Measurements from ENCODE around the gene TRPV4. TPM values are rescaled to one million over a fixed set of nuclear protein-coding genes. Genes with fewer than 3 reads are reported as not detected.

TRPV4 gene
- total RNA-seq (1 to 10 TPM; 1.3 to 3.0 TPM), polyA plus RNA-seq (ENCODE audit: insufficient read depth, low read depth, low replicate concordance) (2.2 TPM)
- long read RNA-seq, donor 1, result 0 reads
- long read RNA-seq, donor 2, result 0 reads

- Histone ChIP-seq H3K4me1 (no peaks in the 10 kb centered on the region), H3K9me3 (no peaks in the 10 kb centered on the region), H3K27ac (no peak within 1 kb of the TSS), H3K36me3 (ENCODE audit: low read depth, missing control alignments) (no peaks in the 10 kb centered on the region), H3K4me3 (peak within 1 kb of the TSS; percentile 46 to 51), H3K27me3 (no peaks in the 10 kb centered on the region)
- no peak for DNase-seq
- no peak for TF ChIP-seq POLR2A (IDR thresholded peaks at IDR 0.05)
- TF ChIP-seq CTCF (IDR thresholded peaks at IDR 0.05), result no peak
- WGBS, 2 donors, result 29 to 41% methylated on average over 20 to 22 of the region's 67 CpGs
- intact Hi-C loops (cut with DNase I; ENCODE audit: low total_unique reads), result no loop called here
Observed at GRCh38 chr12:109833307-109834189, at the start of gene TRPV4. Gene TRPV4 (minus strand): TSS chr12:109833398. CDS start chr12:109814796, 18,602 bp downstream.

- intact Hi-C loops (cut with DNase I; ENCODE audit: low total_unique reads), result no loop called here
- H3K27me3 ChIP-seq, result no peaks in the 10 kb centered on the region
- no peak for DNase-seq
- TF ChIP-seq CTCF (IDR thresholded peaks at IDR 0.05) (no peak), POLR2A (IDR thresholded peaks at IDR 0.05) (no peak)
- H3K4me3 ChIP-seq, result no peak overlapping the region
- no peaks in the 10 kb centered on the region for H3K36me3 ChIP-seq (ENCODE audit: low read depth, missing control alignments)
- H3K4me1 ChIP-seq, result peaks cover 4% of the 10 kb centered on the region
- H3K27ac ChIP-seq, result no peak overlapping the region
- H3K9me3 ChIP-seq, result no peaks in the 10 kb centered on the region
- WGBS, 2 donors, result 72 to 97% methylated on average over 2 of the region's 2 CpGs
Observed at GRCh38 chr12:109881752-109882151, 48.6 kb upstream of the TRPV4 start.

DNA sequence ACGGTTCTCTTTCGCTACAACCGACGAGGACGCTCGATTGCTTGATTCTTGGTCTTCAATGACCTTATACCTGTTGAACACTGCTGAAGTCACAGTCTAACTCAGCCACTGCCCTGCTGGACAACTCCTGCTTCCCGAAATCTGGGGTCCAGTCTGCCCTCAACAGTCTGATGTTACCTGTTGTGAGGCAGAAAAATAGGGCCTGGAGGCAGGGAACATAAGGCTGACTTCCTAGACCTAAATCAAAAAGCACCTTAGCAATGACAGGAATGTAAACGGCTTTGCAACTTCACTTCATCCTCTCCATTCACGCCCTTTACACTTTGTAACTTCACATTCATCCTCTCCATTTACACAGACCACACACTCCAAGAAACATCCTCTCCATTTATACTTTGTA lies 47.7 kb upstream of the TRPV4 start:
- Histone ChIP-seq H3K36me3 (ENCODE audit: low read depth, missing control alignments) (no peaks in the 10 kb centered on the region), H3K9me3 (no peaks in the 10 kb centered on the region), H3K27ac (no peak overlapping the region), H3K27me3 (no peaks in the 10 kb centered on the region), H3K4me1 (peaks cover 4% of the 10 kb centered on the region), H3K4me3 (peak overlapping the region; percentile 73 to 76)
- no peak for DNase-seq
- 2 to 5% methylated on average over 9 of the region's 9 CpGs for WGBS, 2 donors
- TF ChIP-seq POLR2A (IDR thresholded peaks at IDR 0.05) (no peak), CTCF (IDR thresholded peaks at IDR 0.05) (no peak)
- intact Hi-C loops (cut with DNase I; ENCODE audit: low total_unique reads), result no loop called here

DNA sequence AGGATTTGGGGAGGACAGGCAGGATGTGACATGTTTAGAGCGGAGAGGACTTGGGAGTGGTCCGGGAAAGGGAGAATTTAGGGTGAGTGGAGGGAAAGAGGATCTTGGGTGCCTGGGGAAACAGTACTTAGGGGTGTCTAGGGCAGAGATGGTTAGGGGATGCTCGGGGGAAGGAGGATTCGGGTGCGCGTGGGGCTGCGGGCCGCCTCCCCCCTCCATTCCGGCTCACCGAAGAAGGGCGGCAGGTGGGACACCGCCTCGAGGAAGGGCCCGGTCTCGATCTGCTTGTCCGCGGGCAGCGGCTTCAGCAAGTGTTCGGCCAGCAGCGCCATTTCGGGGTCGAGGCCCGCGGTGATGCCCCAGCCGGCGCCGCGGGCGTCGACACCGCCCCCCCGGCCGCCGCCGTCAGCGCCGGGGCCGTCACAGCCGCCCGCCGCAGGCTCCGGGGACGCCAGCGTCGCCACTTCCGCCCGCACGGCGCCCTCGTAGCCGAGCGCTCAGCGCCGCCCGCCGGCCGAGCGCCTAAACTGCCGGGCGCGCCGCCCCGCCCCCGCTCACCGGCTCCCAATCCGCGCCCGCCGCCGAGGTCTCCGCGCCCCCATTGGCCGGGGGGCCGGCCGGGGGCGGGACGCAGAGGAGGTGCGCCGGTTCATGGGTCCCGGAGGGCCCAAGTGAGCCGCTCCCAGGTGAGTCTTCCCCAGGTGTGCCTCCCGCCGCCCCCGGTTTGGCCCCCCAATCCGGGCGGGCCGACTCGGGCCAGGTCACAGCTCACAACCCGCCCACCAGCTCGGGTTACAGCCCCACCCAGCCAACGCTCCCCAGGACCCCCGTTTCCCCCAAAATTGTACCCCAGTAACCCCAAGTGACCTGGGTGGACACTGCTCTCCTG lies 47.1 kb upstream of the TRPV4 start, which contains the start of gene GLTP:
TSS of gene GLTP (minus strand) at position 499 of the 889 bp plus-strand sequence. CDS start at position 332, 167 bp downstream.
- Histone ChIP-seq H3K36me3 (ENCODE audit: low read depth, missing control alignments) (no peaks in the 10 kb centered on the region), H3K4me1 (peaks cover 4% of the 10 kb centered on the region), H3K4me3 (peak within 1 kb of the TSS; percentile 73 to 76), H3K27me3 (no peaks in the 10 kb centered on the region), H3K27ac (peak within 1 kb of the TSS in 1 of 2 donors; percentile 53), H3K9me3 (no peaks in the 10 kb centered on the region)
- 0% methylated on average over 25 to 30 of the region's 92 CpGs for WGBS, 2 donors
- intact Hi-C loops (cut with DNase I; ENCODE audit: low total_unique reads), result no loop called here
- TF ChIP-seq CTCF (IDR thresholded peaks at IDR 0.05) (peak; percentile 30 to 85 (median 38)), POLR2A (IDR thresholded peaks at IDR 0.05) (no peak)
- DNase-seq, result peak; percentile 82

Data from testis (tissue), 5 donors.